Measurements from ENCODE around the gene AMER1.

The AMER1 gene

GRCh38 chrX:64182208-64182607 is 23.3 kb downstream of the AMER1 start:
- DNase-seq, result no peak

DNA sequence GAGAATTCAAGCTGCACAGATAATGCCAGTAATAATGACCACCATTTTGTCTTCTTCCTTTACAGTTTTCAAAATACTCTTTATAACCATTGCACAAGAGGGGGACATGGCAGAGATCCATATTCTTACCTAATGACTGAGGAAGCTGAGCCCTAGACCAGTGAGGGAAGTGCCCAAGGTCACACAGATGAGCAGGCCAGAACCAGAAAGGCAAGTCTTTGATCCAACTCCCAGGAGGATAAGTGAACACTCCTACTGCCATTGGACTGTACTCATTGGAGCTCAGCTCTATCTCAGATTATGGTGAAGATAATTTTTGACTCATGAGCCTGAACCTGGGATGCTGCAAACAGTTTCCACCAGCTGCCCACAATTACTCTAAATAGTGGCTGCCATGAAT is 28.6 kb downstream of the AMER1 start:
- DNase-seq, result no peak

DNA sequence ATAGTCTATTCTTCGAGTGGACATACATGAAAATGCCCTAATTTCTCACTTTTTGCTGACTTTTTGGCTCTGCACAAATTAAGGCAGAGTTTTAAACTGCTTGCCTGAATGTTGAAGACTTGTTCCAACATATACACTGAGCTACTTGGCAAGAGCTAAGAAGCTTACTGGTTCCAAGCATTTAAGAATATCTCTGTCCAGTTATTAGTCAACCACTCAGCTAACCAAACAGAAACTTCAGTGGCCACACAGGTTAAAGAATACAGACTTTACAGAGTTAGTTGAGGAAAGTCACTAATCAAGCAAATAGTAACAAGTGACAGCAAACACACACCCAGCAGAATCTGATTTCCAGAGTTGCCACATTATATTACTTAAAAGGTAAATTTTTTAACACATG is 35.5 kb downstream of the AMER1 start:
- DNase-seq, result no peak

GRCh38 chrX:64152857-64153256 is 52.7 kb downstream of the AMER1 start:
- DNase-seq, result no peak

GRCh38 chrX:64151911-64152310 is 53.6 kb downstream of the AMER1 start:
- no peak for DNase-seq

DNA sequence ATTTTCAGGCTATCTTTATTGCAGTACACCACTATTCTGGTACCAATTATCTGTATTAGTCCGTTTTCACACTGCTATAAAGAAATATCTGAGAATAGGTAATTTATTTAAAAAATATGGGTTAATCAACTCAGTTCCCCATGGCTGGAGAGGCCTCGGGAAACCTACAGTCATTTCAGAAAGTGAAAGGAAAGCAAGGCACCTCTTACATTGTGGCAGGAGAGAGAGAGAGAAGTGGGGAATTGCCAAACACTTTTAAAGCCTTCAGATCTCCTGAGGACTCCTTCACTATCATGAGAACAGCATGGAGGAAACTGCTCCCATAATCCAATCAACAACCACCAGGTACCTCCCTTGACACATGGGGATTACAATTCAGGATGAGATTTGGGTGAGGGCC is 54.7 kb downstream of the AMER1 start:
- DNase-seq, result no peak

All from NCI-H446 (cell line).